ENCODE results near the gene VWDE. TPM values are rescaled to one million over a fixed set of nuclear protein-coding genes. Genes with fewer than 3 reads are reported as not detected.

Gene VWDE
- total and polyA plus RNA-seq, 10 of the 15 experiments (the other 5 are each of a cell fraction or from before 2014, with no cell fraction given) = 0.74 to 2.1 (median 1.3) TPM

DNA sequence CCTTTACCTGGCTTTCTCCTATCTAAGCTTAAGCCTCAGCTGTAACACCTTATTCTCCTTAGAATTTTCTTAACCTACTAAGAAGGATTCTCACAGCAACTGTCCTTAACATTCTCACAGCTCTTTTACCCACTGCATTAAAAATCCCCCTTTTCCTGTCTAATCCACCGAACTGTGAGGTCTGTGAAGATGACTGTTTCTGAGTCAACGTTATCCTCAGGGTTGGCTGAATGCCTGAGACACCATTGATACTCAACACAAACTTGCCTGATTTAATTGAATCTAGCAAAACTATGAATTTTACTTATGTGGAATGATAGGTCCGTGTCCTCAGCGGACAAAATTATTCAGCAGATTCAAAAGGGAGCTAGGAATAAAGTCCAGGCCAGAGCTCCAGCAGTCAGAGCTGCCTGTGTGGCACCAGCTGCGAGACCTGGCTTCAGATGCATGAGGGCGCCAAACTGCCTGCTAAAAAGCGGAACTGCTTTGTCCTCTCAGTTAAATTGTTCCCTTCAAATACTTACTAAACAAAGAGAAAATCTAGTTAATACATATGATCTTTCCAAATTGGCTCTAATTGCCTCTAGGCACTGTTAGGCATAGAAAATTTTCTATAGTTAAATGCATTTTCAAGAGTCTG is 33.4 kb upstream of the VWDE start:
- RAD21 ChIA-PET (ENCODE audit: unreplicated experiment) = interaction anchor here (1.0 to 2.2 kb wide), 4 partner anchors 21 to 58 kb away, joined by 3 to 7 read pairs (median 5); no protein-coding TSS in a partner anchor
- Histone ChIP-seq H3K79me2 (ENCODE audit: control insufficient read depth, insufficient read depth, low read length) (no peaks in the 10 kb centered on the region), H3K9ac (ENCODE audit: control insufficient read depth, insufficient read depth, low read length) (no peak overlapping the region), H3K27ac (ENCODE audit: control insufficient read depth, insufficient read depth) (no peak overlapping the region), H3K9me3 (replicated peaks; ENCODE audit: control insufficient read depth, insufficient read depth, low read length) (no peaks in the 10 kb centered on the region), H3K4me3 (no peak overlapping the region), H3K4me1 (ENCODE audit: control insufficient read depth, insufficient read depth, low read length) (no peaks in the 10 kb centered on the region), H3K36me3 (ENCODE audit: control insufficient read depth in 2 of 2, insufficient read depth in 2 of 2, low read length in 1 of 2) (no peaks in the 10 kb centered on the region), H3K27me3 (replicated peaks in 1 of 2; ENCODE audit: control insufficient read depth in 2 of 2, insufficient read depth in 2 of 2, low read length in 1 of 2) (no peaks in the 10 kb centered on the region), H3K4me2 (ENCODE audit: control insufficient read depth, insufficient read depth) (no peak overlapping the region), H2AFZ (ENCODE audit: control insufficient read depth, low read depth, low read length) (no peak overlapping the region), H4K20me1 (ENCODE audit: control insufficient read depth, insufficient read depth) (no peaks in the 10 kb centered on the region)
- DNase-seq (ENCODE audit: low read depth, low spot score) (no peak), ATAC-seq (peak; percentile 55; the same call in 1 of the 3 replicates), FAIRE-seq (no peak)
- SMC1A ChIA-PET (ENCODE audit: uncharacterized antibody, unreplicated experiment) = interaction anchor here (0.5 to 1.9 kb wide), 5 partner anchors 17 to 209 kb away, joined by 3 to 6 read pairs (median 3); no protein-coding TSS in a partner anchor
- WGBS (ENCODE audit: insufficient coverage, insufficient replicate concordance, low lambda C conversion rate, missing lambda C conversion rate) = 12% methylated on average over 7 of the region's 7 CpGs
- BruUV-seq (replicated peaks) = no TSS peak
- POLR2A ChIA-PET = no interaction called here
- CTCF ChIA-PET = interaction anchor here (1.2 to 4.4 kb wide), 4 partner anchors 8 to 57 kb away, joined by 3 to 32 read pairs (median 6); no protein-coding TSS in a partner anchor
- intact Hi-C loops (cut with micrococcal nuclease; ENCODE audit: unreplicated experiment) (loop anchor here (10.0 kb wide), 1 partner anchor 58 kb away; no protein-coding TSS in a partner anchor), in situ Hi-C loops (cut with MboI) (no loop called here)
- TF ChIP-seq, protein P1, sequence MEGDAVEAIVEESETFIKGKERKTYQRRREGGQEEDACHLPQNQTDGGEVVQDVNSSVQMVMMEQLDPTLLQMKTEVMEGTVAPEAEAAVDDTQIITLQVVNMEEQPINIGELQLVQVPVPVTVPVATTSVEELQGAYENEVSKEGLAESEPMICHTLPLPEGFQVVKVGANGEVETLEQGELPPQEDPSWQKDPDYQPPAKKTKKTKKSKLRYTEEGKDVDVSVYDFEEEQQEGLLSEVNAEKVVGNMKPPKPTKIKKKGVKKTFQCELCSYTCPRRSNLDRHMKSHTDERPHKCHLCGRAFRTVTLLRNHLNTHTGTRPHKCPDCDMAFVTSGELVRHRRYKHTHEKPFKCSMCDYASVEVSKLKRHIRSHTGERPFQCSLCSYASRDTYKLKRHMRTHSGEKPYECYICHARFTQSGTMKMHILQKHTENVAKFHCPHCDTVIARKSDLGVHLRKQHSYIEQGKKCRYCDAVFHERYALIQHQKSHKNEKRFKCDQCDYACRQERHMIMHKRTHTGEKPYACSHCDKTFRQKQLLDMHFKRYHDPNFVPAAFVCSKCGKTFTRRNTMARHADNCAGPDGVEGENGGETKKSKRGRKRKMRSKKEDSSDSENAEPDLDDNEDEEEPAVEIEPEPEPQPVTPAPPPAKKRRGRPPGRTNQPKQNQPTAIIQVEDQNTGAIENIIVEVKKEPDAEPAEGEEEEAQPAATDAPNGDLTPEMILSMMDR (IDR thresholded peaks at IDR 0.05 in 2 of 3, conservative IDR thresholded peaks at IDR 0.05 in 1 of 3; ENCODE audit: control insufficient read depth in 2 of 3, extremely low read depth in 1 of 3, insufficient read depth in 1 of 3, low read depth in 3 of 3, low read length in 3 of 3) = peak in 2 of 3 experiments; percentile 9 to 25; a peak in 2 of 6 replicates
- TF ChIP-seq YY1 (IDR thresholded peaks at IDR 0.05; ENCODE audit: low read depth, low read length) = no peak
- TF ChIP-seq YBX1 (IDR thresholded peaks at IDR 0.05) = no peak
- TF ChIP-seq CBX3 (IDR thresholded peaks at IDR 0.05; ENCODE audit: borderline replicate concordance, low read depth) = no peak
- peak; percentile 62; the same call in 1 of the 2 replicates for TF ChIP-seq SPI1 (IDR thresholded peaks at IDR 0.05; ENCODE audit: borderline replicate concordance, insufficient read depth, low read depth, low read length)

All from GM12878 (cell line).